AML-193 (cell line): ENCODE results near the gene CRYBG3.

ENCODE experiments used
- DNase-seq, 2 experiments: peaks; one replicate each; lab custom pipeline; 2025; lab: John Stamatoyannopoulos, UW

CRYBG3 gene

DNA sequence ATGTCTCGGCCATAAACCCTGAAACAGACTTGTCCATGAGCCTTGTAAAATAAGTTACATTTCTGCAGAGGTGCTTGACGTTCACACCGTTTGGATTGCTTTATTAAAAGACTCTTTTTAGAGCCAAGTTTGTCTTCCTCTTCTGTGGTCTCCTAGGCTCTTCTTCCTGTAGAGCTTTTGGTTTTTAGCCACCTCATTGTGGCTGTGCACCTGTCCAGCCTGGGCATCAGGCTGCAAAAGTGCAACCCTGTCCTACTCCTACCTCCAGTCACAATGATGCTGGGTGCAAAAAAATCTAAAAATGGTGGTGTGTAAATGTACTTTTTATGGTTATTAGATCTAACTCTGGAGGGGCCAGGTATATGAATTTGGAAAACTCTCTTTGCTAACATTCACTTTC is 153.2 kb downstream of the CRYBG3 start:
- DNase-seq, result no peak

DNA sequence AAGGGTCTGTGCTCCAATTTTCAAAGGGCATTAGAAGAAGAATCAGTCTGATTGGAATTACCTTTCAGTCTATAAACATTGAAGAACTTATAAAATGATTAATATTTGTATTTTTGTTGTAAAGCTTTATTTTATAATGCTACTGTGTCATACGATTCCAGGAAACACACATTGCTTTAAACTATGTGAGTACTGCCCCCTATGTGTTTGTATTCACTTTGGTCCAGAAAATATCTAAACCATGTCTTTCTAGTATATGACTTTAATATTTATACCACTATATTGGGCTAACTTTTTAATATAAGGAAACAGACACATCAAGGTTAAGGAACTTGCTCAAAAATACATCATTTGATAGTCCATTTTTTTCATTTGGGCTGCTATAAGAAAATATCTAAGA is 153.7 kb downstream of the CRYBG3 start:
- no peak for DNase-seq

DNA sequence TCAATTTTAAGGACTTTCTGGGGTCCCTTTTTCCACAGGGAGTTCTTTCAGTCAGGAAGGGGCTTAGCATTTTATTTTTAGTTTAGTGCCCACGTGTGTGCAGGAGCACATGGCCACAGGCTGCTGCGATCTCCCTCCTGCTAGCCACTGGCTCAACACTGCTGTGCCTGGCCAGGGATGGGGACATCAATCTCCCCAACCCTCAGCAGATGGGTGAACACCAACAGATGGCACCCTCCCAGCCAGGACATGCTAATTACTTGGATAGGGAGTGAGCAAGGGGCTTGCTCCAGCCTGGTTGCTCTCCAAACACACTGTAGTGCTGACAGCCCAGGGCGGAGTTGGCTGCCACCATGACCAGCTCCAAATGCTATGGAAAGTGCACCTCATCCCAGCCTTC is 157.8 kb downstream of the CRYBG3 start:
- DNase-seq, result no peak

DNA sequence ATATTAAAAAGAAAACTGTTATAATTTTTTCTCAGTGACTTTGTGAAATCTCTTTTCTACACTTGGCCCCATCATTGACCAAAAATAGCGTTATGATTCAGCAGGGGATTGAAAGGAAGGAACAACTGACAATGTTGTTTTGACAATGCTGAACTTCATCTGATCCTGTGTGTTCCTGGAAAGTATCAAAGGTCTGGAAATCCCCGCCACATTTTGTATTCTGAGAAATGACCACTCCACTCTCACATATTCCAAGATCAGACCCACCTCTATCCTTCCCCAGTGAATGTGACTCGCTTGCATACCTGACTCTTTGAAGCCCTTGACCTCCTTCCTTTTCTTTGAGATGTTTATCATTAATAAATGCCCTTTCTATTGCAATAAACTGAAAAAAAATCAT is 160.1 kb downstream of the CRYBG3 start:
- DNase-seq, result no peak

DNA sequence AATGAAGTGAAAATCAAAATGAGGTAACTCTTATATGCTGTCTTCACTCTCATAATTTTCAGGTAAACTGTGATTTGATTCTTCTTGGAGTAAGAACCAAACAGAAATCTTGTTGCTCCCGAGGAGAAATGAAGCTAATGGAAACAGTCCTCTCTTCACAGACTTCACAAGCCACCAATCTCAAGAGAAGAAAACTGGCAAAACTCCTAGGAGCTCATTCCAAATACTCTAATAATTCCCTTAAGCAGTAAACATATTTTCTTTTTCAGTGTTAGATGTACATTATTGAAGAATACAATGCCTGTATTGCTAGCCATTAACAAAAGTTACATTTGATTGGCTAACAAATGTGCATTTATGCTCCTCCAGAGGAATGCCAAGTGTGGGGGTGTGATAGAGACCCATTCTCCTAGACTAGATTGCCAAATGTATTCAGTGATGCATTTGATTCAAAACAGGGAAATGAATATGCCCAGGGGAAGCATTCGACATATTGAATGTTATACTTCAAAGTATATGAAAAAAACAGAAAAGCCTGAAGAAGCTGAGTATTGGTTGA is 162.2 kb downstream of the CRYBG3 start:
- no peak for DNase-seq

DNA sequence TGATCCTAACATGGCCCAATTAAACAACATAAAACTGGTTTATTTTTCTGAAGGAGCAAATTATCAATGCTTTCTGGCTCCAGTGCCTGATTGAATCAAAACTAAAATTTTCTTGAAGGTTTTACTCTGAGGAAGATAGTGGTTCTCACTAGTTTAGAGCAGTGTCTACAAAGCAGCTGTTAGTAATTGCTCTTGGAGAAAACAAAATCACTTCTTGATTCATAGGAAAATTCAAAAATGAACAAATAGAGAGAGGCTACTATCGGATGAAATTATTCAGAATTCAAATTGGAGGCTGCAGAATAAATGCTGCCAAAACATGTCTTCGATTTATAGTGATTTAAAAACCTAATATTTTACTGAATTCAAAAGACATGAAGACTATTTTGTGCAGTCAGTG is 165.5 kb downstream of the CRYBG3 start:
- DNase-seq, result no peak

DNA sequence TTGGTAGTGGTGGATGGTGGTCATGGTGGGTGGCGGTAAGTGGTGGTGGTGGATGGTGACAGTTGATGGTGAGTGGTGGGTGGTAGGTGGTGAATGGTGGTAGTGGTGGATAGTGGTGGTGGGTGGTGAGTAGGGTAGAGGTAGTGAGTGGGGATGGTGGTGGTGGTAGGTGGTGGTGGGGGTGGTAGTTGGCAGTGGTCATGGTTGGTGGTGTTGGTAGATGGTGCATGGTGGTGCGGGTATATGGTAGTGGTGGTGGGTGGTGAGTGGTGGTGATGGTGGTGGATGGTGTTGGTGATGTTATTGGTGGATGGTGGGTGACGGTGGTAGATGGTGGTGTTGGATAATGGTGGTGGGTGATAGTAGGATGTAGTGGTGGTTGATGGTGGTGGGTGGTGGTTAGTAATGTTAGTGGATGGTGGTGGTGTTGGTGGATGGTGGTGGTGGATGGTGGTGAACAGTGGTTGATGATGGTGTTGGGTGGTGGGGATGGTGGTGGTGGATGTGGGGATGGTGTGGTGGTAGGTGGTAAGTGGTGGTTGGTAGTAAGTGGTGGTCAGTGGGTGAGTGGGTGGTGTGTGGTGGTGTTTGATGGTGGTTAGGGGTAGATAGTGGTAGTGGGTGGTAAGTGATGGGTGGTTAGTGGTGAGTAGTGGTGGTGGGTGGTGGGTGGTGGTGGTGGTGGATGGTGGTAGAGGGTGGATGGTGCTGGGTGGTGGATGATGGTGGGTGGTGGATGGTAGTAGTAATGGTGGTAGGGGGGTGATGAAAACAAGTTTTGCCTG is 167.2 kb downstream of the CRYBG3 start:
- no peak for DNase-seq

DNA sequence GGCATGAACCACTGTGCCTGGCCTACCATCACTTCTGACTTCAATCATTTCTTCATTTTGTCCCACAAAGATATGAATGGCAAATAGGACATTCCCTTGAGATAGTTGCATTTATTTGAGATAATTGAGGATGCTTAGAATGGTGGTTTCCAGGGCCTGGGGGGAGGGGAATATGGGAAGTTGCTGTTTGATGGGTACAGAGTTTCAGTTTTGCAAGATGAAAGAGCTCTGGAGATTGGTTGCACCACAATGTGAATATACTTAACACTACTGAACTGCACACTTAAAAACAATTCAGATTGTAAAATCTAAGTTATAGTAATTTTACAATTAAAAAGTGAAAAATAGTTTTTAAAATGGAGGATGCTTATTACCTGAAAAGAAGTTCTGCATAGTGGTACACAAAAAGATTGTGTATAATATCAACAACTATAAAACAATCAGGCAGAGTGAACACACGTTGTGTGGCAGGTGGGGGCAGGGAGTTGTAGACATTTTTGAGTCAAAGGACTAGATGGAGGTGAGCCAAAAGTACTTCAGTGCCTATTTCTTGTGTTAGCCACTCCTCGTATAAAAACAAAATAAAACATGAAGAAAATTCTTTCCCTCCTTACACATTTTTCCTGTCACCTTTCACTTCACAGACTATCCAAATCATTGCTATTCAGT is 168.9 kb downstream of the CRYBG3 start:
- no peak for DNase-seq

DNA sequence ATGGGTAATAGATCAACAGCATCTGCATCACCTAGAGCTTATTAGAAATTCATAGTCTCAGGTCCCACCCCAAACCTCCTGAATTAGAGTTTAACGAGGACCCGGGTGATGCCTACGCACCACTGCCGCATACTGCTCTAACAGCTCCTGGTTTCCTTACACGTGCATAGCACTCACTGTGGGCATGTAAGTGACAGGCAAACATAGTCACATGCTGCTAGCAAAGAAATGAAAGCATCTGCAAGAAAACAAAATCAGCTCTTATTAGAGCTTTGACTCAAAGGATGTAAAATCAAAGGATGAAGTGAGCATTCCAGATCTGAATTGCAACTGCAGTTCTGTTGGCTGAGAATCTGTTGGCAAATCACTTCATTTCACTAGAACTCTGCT is 169.5 kb downstream of the CRYBG3 start:
- no peak for DNase-seq

DNA sequence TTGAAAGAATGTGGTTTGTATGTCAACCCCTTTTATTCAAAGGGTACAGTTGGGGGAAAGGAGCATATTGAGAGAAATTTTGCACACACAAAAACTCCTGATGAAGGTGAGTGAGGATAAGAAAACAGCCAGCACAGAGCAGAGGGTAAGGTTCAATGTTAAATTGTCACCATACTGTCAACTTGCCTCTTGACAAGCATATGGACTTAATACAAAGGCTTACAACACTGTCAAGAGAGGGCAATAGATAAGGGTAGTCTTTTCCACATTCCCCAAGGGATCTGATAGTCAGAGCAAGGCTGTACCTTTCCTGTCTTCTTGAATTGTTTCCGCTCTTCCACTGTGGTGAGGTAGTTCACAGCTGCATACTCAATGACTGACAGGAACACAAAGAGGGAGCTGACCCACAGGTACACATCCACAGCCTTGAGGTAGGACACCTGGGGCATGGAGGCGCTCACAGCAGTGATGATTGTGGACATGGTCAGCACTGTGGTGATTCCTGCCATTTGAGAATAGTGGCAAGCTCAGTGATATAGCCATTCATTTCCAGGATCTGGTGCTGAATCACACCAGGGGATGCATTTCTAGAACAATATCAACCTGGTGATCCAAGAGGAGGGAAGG is 170.8 kb downstream of the CRYBG3 start:
- no peak for DNase-seq

DNA sequence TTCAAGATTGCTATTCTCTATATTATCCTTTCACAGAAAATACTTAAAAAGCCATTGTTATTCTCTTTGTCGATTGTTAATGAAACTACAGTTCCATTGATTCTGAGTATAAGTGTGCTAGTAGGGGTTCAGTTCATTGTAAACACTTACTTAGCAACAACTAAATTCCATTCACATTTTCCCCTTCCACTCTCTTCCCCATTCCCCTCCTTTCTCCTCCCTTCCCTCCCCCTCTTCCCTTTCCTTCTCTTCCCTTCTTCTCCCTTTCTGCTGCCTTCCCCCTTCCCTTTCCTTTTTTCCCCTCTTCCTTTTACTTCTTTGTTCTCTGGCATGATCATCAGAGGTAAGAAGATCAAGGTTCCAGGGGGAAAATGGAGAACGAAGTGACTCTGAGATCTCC is 171.7 kb downstream of the CRYBG3 start:
- DNase-seq, result no peak

DNA sequence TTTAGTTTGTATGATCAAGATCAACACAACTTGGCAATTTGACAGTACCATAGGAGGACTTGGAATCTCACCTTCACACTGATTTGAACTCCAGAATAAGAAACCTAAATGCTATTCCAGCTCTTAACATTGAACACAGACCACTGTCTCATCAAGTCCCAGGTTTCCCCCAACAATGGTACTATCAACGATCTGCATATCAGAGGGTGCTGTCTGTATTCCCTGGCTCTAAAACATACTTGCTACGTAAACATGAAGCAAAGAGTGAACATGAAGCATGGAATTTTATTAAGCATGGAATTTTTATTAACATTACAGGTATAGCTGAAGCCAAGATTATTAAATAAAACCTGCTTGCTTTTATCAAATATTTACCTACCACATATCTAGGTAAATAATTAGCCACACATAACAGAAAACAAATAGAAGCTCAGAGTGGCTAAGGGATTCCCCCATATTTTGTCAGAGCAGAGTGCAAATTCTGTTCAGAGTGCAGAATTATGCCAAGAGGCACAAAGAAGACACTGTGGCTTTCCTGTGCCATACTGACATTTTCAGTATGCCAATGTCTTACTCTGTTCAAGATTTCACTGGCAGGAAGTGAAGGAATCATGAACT is 172.6 kb downstream of the CRYBG3 start:
- DNase-seq, result no peak
